G401 (cell line): Measurements from ENCODE around the gene PIAS1. TPM values are rescaled to one million over a fixed set of nuclear protein-coding genes. Genes with fewer than 3 reads are reported as not detected.
"Not testable (repeated sequence)": the region's sequence is repeated elsewhere in the genome, so short reads cannot be mapped to it uniquely, and the experiment has no call there.

Source experiments
- DNase-seq: peaks from one replicate; pipeline ENCODE4 v3.0.0-alpha.2; 2015; ENCODE audit warnings: low spot score
- in situ Hi-C: cut with HindIII; loops from 2 replicates; pipeline ENCODE4 v1.10.0; 2016; ENCODE audit warnings: low sequenced_read_pairs, mixed read lengths
- total RNA-seq: library from RNA; depleted of rRNA; stranded (reverse); fragments of >200 nt; shearing (Covaris generic); gene quantifications from 2 replicates; pipeline ENCODE4 v1.2.3, GENCODE V29; 2014

Gene PIAS1
- total RNA-seq, 1 experiment from 2014 or later: 44.8 TPM

- DNase-seq: no peak
- in situ Hi-C loops: no loop called here
Measured at GRCh38 chr15:68208136-68208535, 154.0 kb downstream of the PIAS1 start.

GRCh38 chr15:68208636-68209240 is 154.6 kb downstream of the PIAS1 start:
- no peak for DNase-seq
- in situ Hi-C loops: no loop called here

- DNase-seq: no peak
- in situ Hi-C loops: no loop called here
Measured at GRCh38 chr15:68209272-68209671, 155.2 kb downstream of the PIAS1 start.

- in situ Hi-C loops: no loop called here
- no peak for DNase-seq
Measured at GRCh38 chr15:68209735-68210408, 155.8 kb downstream of the PIAS1 start.

GRCh38 chr15:68210409-68210756 is 156.3 kb downstream of the PIAS1 start:
- DNase-seq: no peak
- in situ Hi-C loops: no loop called here

- peak; percentile 80 for DNase-seq
- in situ Hi-C loops: no loop called here
Measured at GRCh38 chr15:68210821-68211655, 156.9 kb downstream of the PIAS1 start.

GRCh38 chr15:68211656-68212320 is 157.7 kb downstream of the PIAS1 start:
- in situ Hi-C loops: no loop called here
- no peak for DNase-seq

GRCh38 chr15:68213491-68213845 is 159.4 kb downstream of the PIAS1 start:
- DNase-seq: not testable (repeated sequence)

GRCh38 chr15:68213991-68214837 is 160.1 kb downstream of the PIAS1 start:
- in situ Hi-C loops: no loop called here
- no peak for DNase-seq

More at GRCh38 chr15:68213491-68213845, 159.4 kb downstream of the PIAS1 start:
- in situ Hi-C loops: not testable (repeated sequence)

- no peak for DNase-seq
- in situ Hi-C loops: no loop called here
Measured at GRCh38 chr15:68214838-68215254, 160.7 kb downstream of the PIAS1 start.

- DNase-seq: no peak
- in situ Hi-C loops: no loop called here
Measured at GRCh38 chr15:68217341-68217740, 163.2 kb downstream of the PIAS1 start.

- in situ Hi-C loops: no loop called here
- no peak for DNase-seq
Measured at GRCh38 chr15:68218331-68218730, 164.2 kb downstream of the PIAS1 start.

- in situ Hi-C loops: no loop called here
- DNase-seq: no peak
Measured at GRCh38 chr15:68218847-68219798, 165.0 kb downstream of the PIAS1 start.

- in situ Hi-C loops: no loop called here
- DNase-seq: no peak
Measured at GRCh38 chr15:68220489-68220888, 166.4 kb downstream of the PIAS1 start.

GRCh38 chr15:68220967-68221366 is 166.9 kb downstream of the PIAS1 start:
- in situ Hi-C loops: no loop called here
- no peak for DNase-seq

GRCh38 chr15:68221530-68222431 is 167.7 kb downstream of the PIAS1 start:
- DNase-seq, in situ Hi-C loops: not testable (repeated sequence)

GRCh38 chr15:68222432-68222743 is 168.3 kb downstream of the PIAS1 start:
- in situ Hi-C loops, DNase-seq: not testable (repeated sequence)
